GM18505 (cell line): ENCODE measurements around the gene CD93.

ENCODE experiments used
- ATAC-seq: cut with Tn5 transposase; IDR thresholded peaks from one replicate; pipeline ENCODE4 v1.9.1; 2021; ENCODE audit not compliant: unreplicated experiment
- POLR2A ChIP-seq: IDR thresholded peaks from 4 replicates; pipeline ENCODE4 v1.6.1; 2011; ENCODE audit warnings: borderline replicate concordance; ENCODE audit not compliant: insufficient read depth, insufficient read length; ENCODE audit errors: extremely low read depth

Gene CD93

GRCh38 chr20:23032750-23033078 is 53.4 kb downstream of the CD93 start:
- no peak for ATAC-seq
- TF ChIP-seq POLR2A, result no peak

- no peak for TF ChIP-seq POLR2A
- ATAC-seq, result no peak
Measured at GRCh38 chr20:23032056-23032749, 53.9 kb downstream of the CD93 start.

- ATAC-seq, result no peak
- TF ChIP-seq POLR2A, result no peak
Measured at GRCh38 chr20:23031346-23031745, 54.8 kb downstream of the CD93 start.
